Measurements from ENCODE around the gene USP7.

The USP7 gene

GRCh38 chr16:8951447-8952280 lies 12.0 kb downstream of the USP7 start:
- no peak for DNase-seq (ENCODE audit: low read depth)

- DNase-seq (ENCODE audit: low read depth), result no peak
These were observed 13.1 kb downstream of the USP7 start for GRCh38 chr16:8950580-8951077.

GRCh38 chr16:8949536-8950418 lies 13.9 kb downstream of the USP7 start:
- DNase-seq (ENCODE audit: low read depth), result no peak

DNA sequence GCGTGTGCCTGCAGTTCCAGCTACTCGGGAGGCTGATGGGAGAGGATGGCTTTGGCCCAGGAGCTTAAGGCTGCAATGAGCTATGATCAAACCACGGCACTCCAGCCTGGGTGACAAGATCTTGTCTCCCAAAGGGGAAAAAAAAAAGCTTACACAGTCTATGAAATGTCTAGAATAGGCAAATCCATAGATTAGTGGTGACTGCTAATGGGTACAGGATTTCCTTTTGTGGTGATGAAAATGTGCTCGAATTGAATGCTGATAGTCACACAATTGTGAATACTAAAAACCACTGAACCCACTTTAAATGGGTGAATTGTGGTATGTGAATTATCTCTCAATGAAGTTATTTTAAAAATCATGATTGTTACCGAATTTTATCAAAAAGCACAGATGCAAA lies 14.9 kb downstream of the USP7 start:
- no peak for DNase-seq (ENCODE audit: low read depth)

DNA sequence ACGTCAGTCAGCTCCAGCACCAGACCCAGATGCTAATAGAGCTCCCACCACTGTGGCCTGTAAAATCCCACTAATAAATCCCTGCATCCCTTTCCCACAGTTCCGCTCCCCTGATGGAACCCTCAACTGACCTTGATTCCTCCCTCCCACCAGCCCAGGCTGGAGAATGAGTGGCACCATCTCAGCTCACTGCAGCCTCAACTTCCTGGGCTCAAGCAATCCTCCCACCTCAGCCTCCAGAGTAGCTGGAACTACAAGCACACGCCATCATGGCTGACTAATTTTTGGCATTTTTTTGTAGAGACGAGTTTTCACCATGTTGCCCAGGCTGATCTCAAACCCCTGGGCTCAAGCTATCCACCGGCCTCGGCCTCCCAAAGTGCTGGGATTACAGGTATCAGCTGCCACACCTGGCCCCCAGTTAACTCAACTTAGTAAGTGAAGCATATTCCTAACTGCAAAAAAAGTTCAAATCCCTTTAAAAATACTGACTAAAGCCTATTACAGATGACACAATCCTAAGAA lies 15.6 kb downstream of the USP7 start:
- no peak for DNase-seq (ENCODE audit: low read depth)

DNA sequence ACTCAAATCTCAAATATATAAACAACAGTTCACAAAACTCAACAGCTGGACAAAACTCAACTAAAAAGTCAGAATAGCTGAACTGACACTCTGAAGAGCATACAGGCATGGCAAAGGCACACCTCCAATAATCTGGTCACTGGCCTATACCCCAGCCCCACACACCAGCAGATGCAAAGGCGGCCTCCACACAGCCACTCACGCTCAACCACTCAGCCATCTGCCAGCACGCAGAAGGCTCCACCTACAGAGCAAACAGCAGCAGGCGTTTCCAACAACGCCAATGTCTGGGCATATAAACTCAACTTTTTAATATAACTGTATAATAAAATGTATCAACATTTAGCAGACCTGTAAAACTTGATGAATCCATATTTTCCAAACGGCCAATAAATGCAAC lies 17.2 kb downstream of the USP7 start:
- no peak for DNase-seq (ENCODE audit: low read depth)

GRCh38 chr16:8945626-8946296 lies 17.9 kb downstream of the USP7 start:
- DNase-seq (ENCODE audit: low read depth), result no peak

DNA sequence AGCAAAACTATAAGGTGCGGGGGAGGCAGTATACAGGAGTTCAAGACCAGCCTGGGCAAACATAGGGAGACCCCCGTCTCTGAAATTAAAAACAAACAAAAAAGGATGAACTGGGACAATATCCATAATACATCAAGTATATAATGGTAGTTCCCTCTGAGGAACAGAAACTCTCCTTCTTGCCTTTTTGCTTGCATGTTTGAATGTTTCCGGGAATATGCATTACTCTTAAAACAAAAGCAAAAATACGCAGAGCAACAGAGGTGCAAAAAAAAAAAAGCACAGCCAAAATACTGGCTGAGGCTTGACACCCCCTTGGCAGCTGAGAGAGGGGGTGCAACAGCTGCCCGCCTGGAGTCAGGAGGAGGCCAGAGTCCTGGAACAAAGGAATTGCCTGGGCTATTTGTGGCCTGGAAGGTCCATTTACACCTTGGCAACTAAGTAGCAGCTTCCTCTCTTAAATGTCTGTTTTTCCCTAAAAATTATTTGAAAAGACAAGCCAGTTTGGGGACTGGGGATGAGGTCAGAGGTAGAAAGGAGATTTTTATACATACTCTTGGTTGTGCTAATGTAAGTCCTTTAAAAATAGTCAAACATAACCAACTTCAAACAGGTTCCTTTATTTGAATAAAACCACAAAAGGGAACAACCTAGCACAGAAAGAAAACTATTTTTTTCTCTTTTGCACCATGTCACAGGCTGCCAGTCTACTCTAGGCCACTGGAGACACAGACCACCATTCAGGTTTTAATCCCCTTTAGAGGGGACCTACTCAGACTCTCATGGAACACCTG lies 19.5 kb downstream of the USP7 start:
- no peak for DNase-seq (ENCODE audit: low read depth)

DNA sequence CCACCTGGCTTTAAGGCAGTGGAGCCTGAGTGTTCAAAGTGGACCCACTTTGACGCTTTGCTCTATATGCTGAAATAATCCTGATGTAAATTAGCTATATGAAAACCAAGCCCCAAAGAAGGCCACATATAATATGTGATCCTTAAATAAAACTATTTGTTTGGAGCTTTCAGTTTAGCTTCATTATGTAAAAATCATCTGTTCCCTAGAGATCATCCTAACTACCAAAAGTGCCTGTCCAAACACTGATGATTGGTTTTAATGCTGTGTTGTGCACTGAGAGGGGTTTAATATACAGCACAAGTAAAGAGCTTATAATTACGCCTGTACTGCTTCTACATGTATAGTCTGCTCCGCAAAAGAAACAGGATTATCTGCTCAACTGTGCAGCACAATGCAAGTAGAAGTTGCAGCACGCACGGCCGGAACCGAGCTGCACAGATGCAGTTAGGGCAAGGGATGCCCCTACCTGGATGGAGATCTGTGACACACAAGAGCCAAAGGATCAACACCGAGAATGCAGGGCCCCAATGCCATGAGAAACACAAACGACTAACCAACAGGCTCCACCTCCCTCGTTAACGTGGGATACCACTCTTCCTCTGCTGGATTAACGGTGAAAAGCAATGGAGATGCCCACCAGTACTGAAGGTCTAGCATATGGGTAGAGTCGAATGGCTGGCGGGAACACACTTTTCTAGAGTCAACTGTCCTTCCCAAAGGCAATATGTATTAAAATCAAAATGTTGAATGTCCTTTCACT lies 20.5 kb downstream of the USP7 start:
- DNase-seq (ENCODE audit: low read depth), result no peak

GRCh38 chr16:8941718-8942344 lies 21.9 kb downstream of the USP7 start:
- no peak for DNase-seq (ENCODE audit: low read depth)

DNA sequence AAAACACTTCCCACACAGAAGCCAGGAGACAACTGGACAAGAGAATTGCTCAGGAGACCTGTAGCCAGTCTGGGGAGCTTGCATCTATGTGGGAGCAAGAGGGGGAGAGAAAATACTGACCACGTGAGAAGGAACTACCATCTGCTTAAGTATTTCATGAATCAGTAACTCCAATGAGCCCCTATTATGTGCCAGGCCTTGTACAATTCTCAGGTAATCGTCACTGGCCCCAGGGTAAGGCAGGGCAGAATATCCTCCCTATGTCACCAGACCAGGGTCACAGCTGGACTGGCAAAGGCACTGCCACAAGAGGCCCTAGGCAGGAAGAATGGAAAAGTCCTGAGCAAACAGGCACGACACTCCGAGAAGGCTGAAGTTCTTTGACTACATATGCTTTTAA lies 25.9 kb downstream of the USP7 start:
- DNase-seq (ENCODE audit: low read depth), result no peak

GRCh38 chr16:8936421-8936820 lies 27.3 kb downstream of the USP7 start:
- peak; percentile 69 for DNase-seq (ENCODE audit: low read depth)

GRCh38 chr16:8935989-8936388 lies 27.7 kb downstream of the USP7 start:
- DNase-seq (ENCODE audit: low read depth), result no peak

GRCh38 chr16:8934601-8935000 lies 29.1 kb downstream of the USP7 start:
- no peak for DNase-seq (ENCODE audit: low read depth)

GRCh38 chr16:8931859-8932258 lies 31.8 kb downstream of the USP7 start:
- DNase-seq (ENCODE audit: low read depth), result peak; percentile 11

- DNase-seq (ENCODE audit: low read depth), result no peak
These were observed 34.5 kb downstream of the USP7 start for GRCh38 chr16:8929086-8929748.

DNA sequence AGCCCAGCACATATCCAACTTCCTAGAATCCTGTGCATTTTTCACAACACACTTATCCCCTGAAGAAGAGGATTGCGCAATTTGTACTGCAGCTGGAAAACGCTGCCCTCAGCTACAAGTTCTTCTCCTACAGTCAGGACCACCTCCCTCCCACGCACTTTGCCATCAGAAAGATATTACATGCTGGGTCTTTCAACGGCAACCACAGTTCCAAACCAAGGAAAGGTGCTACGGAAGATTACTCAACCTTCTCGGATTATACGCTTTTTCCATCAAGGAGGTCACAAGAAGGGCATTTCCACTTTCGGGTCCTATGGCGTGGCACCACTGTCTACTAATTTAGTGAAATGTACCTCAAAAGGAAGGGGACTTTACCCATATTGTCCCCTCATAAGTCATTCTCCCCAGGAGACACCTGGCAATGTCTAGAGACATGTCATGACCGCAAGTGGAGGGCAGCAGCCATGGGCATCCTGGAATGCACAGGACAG lies 35.2 kb downstream of the USP7 start:
- peak; percentile 24 for DNase-seq (ENCODE audit: low read depth)

DNA sequence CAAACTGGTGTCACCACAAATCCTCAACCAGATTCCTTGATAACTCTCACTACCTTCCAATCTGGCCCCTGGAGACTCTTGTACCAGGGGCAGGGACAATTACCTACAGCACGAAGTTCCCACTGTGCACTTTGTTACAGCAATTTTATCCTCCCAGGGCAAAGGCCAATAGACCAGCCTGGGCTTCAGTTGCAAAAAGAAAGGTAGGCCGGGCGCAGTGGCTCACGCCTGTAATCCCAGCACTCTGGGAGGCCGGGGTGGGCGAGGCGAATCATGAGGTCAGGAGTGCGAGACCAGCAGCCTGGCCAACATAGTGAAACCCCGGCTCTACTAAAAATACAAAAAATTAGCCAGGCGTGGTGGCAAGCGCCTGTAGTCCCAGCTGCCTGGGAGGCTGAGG lies 36.9 kb downstream of the USP7 start:
- DNase-seq (ENCODE audit: low read depth), result no peak

- no peak for DNase-seq (ENCODE audit: low read depth)
These were observed 38.3 kb downstream of the USP7 start for GRCh38 chr16:8925455-8925854.

Data from activated T-helper 9 cell treated with anti-CD3 and anti-CD28 coated beads, Interleukin-2, amount 50 U/mL, for 16 hours (primary cell).